Body of pancreas (tissue), 4 donors: ENCODE measurements around the gene FANCD2. TPM values are rescaled to one million over a fixed set of nuclear protein-coding genes. Genes with fewer than 3 reads are reported as not detected.

Experiments
- ATAC-seq: fragments of 150-250 bp; one replicate; pipeline ENCODE4 v1.9.1; 2016
- DNase-seq, 4 donors: peaks; one replicate each; pipeline ENCODE4 v3.0.0-alpha.2; 2019
- H3K27ac ChIP-seq, 4 donors: fragments of 200-600 bp; sonication (generic); 1 replicate in 3 of 4; 2 replicates in 1 of 4; pipeline versions ENCODE4 v1.5.1 to v1.6.1; 2016 to 2019; ENCODE audit warnings: mild to moderate bottlenecking in 1 of 4, mixed read lengths in 1 of 4, moderate library complexity in 1 of 4
- H3K27me3 ChIP-seq, 2 donors: fragments of 200-600 bp; sonication (generic); one replicate each; pipeline ENCODE4 v1.6.0; 2016; ENCODE audit warnings: mild to moderate bottlenecking in 1 of 2
- H3K36me3 ChIP-seq, 2 donors: fragments of 200-600 bp; sonication (generic); replicated peaks in 1 of 2; 2 replicates each; pipeline ENCODE4 v1.5.1; 2016; ENCODE audit warnings: low read depth in 2 of 2; ENCODE audit not compliant: insufficient read depth in 1 of 2
- H3K4me1 ChIP-seq: fragments of 200-600 bp; sonication (generic); one replicate; pipeline ENCODE4 v1.6.0; 2016
- H3K4me3 ChIP-seq, 2 donors: fragments of 200-600 bp; sonication (generic); 1 replicate in 1 of 2; 2 replicates in 1 of 2; pipeline ENCODE4 v1.5.1; 2016 to 2019
- H3K9me3 ChIP-seq, 3 donors: fragments of 200-600 bp; sonication (generic); 1 replicate in 2 of 3; 2 replicates in 1 of 3; pipeline ENCODE4 v1.5.1; 2016
- CTCF ChIP-seq, 7 experiments: fragments of 450-650 bp in 4 of 7; fragments of 200-600 bp in 3 of 7; sonication (generic) in 3 of 7; IDR thresholded peaks; one replicate each; pipeline ENCODE4 v1.5.1; 2016 to 2019; ENCODE audit warnings: antibody characterized with exemption in 7 of 7
- POLR2A ChIP-seq, 3 donors: fragments of 450-650 bp; IDR thresholded peaks; one replicate each; pipeline ENCODE4 v1.6.1; 2016; ENCODE audit warnings: antibody characterized with exemption in 3 of 3, mild to moderate bottlenecking in 2 of 3
- WGBS, 2 donors: methylation state at CpG; one replicate each; pipeline ENCODE4 v1.1.5; 2017; 5-methylcytosine and 5-hydroxymethylcytosine counted together
- intact Hi-C: fragments of 100-400 bp; cut with DNase I; formaldehyde crosslinking; loops from one replicate; pipeline ENCODE4 v1.15.1; 2023
- total RNA-seq, 2 donors: library from RNA; depleted of rRNA; stranded (reverse); fragments of >200 nt; gene quantifications; one replicate each; pipeline ENCODE4 v1.1.0, GENCODE V29; 2016

Gene FANCD2
- total RNA-seq, 2 donors from 2014 or later = 1.0 to 2.3 TPM

GRCh38 chr3:10008588-10009344 lies 17.5 kb upstream of the FANCD2 start:
- intact Hi-C loops = no loop called here
- TF ChIP-seq CTCF (IDR thresholded peaks at IDR 0.05) (no peak), POLR2A (IDR thresholded peaks at IDR 0.05) (peak; percentile 35 to 68 (median 60))

GRCh38 chr3:10010421-10010877 lies 15.8 kb upstream of the FANCD2 start:
- Histone ChIP-seq H3K27me3 (no peaks in the 10 kb centered on the region), H3K9me3 (no peaks in the 10 kb centered on the region), H3K4me3 (peak overlapping the region; percentile 12 to 38), H3K36me3 (no peaks in the 10 kb centered on the region), H3K27ac (peak overlapping the region in 3 of 4 donors; percentile 25 to 67 (median 39)), H3K4me1 (peaks cover 28% of the 10 kb centered on the region)
- intact Hi-C loops = no loop called here
- no peak for DNase-seq
- 2 to 18% methylated on average over 2 to 9 of the region's 9 CpGs for WGBS, 2 donors
- ATAC-seq = no peak
- TF ChIP-seq CTCF (IDR thresholded peaks at IDR 0.05) (no peak), POLR2A (IDR thresholded peaks at IDR 0.05) (no peak)

More at GRCh38 chr3:10008588-10009344, 17.5 kb upstream of the FANCD2 start:
- peak overlapping the region; percentile 43 to 79 (median 46) for H3K27ac ChIP-seq
- 4 to 5% methylated on average over 23 of the region's 23 CpGs for WGBS, 2 donors
- DNase-seq (peak; percentile 90 to 94 (median 92)), ATAC-seq (peak; percentile 80)
- no peaks in the 10 kb centered on the region for H3K27me3 ChIP-seq
- no peaks in the 10 kb centered on the region for H3K36me3 ChIP-seq
- no peaks in the 10 kb centered on the region for H3K9me3 ChIP-seq
- H3K4me3 ChIP-seq = no peak overlapping the region
- H3K4me1 ChIP-seq = peaks cover 28% of the 10 kb centered on the region

GRCh38 chr3:10010878-10011465 lies 15.3 kb upstream of the FANCD2 start:
- intact Hi-C loops = no loop called here
- ATAC-seq = peak; percentile 90
- peak; percentile 98 to 99 (median 98) for DNase-seq
- Histone ChIP-seq H3K4me1 (peaks cover 28% of the 10 kb centered on the region), H3K27me3 (no peaks in the 10 kb centered on the region), H3K36me3 (no peaks in the 10 kb centered on the region), H3K9me3 (no peaks in the 10 kb centered on the region), H3K27ac (peak overlapping the region in 3 of 4 donors; percentile 25 to 67 (median 39)), H3K4me3 (peak overlapping the region; percentile 12 to 38)
- TF ChIP-seq POLR2A (IDR thresholded peaks at IDR 0.05) = peak; percentile 42 to 71 (median 69)
- TF ChIP-seq CTCF (IDR thresholded peaks at IDR 0.05) = no peak
- 1% methylated on average over 45 of the region's 51 CpGs; no CpG with 5 or more reads in 1 of the 2 donors for WGBS, 2 donors

GRCh38 chr3:10011631-10012030 lies 14.6 kb upstream of the FANCD2 start:
- peaks cover 28% of the 10 kb centered on the region for H3K4me1 ChIP-seq
- WGBS, 2 donors = 38 to 58% methylated on average over 5 to 8 of the region's 8 CpGs
- intact Hi-C loops = no loop called here

More at GRCh38 chr3:10011631-10012030, 14.6 kb upstream of the FANCD2 start:
- Histone ChIP-seq H3K27ac (no peak overlapping the region), H3K36me3 (no peaks in the 10 kb centered on the region), H3K27me3 (no peaks in the 10 kb centered on the region), H3K4me3 (no peak overlapping the region), H3K9me3 (no peaks in the 10 kb centered on the region)
- DNase-seq (no peak), ATAC-seq (no peak)
- TF ChIP-seq POLR2A (IDR thresholded peaks at IDR 0.05) = no peak
- TF ChIP-seq CTCF (IDR thresholded peaks at IDR 0.05) = no peak
